GM18873 (cell line): ENCODE results near the gene ACAP2.
"Not testable (repeated sequence)": the region's sequence is repeated elsewhere in the genome, so short reads cannot be mapped to it uniquely, and the experiment has no call there.

Experiments
- ATAC-seq: cut with Tn5 transposase; IDR thresholded peaks from one replicate; pipeline ENCODE4 v1.9.1; 2021; ENCODE audit warnings: mild to moderate bottlenecking, moderate library complexity, moderate number of reproducible peaks; ENCODE audit not compliant: unreplicated experiment, low FRiP score

Gene ACAP2

DNA sequence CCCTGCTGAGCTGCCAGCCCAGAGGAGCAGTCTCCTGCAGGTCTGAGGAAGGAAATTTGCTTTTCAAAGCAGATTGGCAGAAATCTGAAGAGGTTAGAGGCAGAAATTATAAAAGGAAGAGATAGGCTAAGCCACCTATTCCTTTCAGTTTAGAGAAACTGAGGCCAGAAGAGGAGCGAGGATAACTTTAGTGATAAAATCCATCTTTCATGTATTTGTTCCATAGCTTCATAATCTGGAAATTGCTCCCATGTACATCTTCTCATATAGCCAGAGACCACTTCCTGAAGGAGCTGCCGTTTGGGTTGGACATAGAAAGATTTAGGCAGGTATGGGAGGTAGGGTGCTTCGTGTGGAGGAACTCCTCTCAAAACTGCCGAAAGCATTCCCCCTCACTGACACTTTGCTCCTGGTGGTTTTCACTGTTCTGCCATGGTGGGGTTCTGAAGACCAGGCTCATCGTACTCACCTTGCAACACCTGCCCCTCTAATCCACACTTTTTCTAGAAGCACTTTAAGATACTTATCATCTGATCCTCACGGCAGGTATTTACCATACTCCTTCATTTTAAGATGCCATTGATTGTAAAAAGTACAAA, 670 bp upstream of the ACAP2 start:
- no peak for ATAC-seq

DNA sequence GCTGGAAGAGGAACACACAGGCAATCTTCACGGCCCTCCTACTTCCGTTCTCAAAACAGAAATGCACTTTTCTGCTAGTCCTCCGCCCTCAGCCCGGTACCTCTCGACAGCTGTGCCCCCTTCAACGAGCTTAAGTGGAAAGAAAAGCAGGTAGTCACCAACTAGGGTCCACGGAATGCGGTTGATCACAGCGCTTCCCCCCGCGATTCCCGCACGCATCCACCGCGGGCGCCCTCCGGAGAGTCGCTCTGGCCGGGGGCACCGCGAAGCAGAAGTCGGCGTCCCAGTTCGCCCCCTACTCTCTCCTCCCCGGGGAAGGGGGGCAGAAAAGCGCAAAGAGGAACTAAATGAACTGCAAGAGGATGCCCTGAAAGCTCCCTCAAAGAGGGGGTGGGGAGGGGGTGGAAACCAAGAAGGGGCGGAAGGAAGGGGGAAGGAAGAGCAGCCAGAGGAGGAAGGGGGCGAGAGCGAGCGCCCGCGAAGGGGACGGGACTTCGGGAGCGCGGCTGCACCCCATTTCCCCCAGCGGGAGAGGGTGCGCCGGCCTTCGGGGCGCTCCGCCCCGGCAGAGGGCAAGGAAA, 738 bp downstream of the ACAP2 start:
- ATAC-seq: no peak

DNA sequence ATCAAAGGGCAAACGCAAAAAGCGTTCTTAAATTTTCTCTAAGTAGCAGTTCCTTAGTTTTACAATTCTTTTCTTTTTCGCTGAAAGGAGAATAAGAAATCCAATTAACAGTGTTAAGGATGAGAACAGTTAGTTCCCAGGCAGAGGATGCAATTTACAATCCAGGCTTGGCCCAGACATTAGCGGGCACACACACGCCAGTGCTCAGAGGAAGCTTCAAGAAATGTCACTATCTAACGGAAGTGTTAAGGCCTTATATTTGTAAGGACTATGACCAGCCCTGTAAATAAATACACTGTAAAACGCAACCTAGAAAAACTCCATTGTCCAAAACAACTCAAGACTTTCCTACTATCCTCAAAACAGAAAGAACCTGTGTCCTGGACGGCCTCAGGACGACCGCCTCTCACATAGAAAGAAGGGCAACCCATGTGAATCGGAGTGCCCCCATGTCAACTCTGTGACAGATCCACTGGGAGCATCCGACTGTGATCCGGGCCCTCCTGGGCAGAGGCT, 1.3 kb downstream of the ACAP2 start:
- no peak for ATAC-seq

DNA sequence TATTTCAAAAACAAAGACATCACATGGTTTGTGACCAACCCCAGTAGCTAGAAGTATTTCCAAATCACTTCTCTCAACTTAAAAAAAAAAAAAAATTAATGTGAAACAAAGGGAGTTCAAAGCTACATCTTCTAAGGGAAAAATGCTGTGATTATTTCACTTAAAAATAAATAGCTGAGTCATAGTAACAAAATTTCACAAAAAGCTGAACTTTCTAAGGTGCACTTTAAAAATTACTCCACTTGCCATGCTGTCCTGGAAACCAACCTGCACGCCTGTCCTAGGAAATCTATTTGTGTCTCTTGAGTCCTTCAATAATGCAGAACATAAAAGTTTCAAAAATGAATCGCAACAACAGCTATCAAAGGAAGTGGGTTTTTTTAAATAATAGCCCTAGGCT, 1.8 kb downstream of the ACAP2 start:
- no peak for ATAC-seq

DNA sequence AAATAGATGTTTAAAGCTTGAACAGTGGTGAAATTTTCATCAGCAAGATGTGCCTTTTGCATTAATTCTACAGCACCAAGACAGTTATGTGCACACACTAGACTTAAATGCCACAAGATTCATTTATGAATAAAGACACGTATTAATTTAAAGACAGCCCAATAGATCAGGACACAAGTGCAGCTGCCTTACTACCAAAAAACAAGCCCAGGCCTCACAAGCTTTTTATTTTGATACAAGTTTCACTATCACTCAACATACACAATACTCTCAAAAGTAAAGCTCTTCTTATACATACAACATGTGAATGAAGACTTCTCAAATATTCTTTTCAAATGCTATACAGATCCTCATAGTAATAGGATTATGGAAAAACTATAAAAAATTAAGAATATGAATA, 2.4 kb downstream of the ACAP2 start:
- ATAC-seq: no peak

DNA sequence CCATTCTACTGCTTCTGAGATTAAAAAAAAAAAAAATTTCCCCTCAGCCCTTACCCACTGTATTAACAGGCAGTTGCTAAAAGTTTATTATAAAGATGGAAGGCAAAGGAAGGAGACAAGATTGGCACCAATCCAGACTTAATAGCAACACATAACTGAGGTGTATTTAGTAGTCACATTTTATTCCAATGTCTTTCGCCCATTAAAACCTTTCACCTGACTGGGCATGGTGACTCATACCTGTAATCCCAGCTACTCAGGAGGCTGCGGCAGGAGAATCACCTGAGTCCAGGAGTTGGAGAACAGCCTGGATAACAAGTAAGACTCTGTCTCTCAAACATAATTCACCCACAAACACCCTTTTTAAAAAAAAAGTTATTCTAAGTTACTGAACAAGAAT, 4.4 kb downstream of the ACAP2 start:
- no peak for ATAC-seq

DNA sequence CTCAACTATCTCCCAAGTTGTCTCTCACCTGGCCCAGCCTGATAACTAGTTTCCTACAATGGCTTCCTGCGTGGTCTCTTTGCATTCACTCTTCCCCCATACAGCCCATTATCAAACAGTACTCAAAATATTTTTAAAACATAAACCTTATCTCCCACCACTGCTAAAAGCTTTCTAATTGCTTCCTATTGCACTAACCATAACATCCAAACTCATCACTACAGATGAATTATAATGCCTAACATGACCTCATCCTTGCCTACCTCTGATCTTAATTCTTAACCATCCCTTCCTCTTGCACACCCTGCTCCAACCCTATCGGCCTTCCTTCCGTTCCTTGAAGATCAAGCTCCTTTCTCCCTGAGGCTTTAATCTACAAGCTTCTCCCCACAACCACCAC, 17.0 kb downstream of the ACAP2 start:
- no peak for ATAC-seq

DNA sequence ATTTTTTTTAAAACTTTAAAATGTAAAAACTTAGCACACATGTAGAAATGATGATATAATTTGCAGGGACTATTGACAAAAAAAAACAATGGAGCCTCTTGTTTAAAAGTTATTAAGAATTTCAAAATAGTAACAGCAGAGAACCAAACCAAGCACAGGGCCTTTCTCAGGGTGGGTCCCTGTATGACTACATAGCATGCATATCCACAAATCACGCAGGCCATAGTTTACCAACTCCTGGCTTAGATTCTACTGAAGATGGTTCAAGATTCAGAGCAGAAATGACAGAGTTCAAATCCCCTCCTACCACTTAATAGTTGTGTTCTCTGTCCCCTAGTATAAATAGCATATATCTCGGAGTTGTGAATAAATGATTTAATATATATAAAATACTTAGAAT, 19.0 kb downstream of the ACAP2 start:
- ATAC-seq: no peak

DNA sequence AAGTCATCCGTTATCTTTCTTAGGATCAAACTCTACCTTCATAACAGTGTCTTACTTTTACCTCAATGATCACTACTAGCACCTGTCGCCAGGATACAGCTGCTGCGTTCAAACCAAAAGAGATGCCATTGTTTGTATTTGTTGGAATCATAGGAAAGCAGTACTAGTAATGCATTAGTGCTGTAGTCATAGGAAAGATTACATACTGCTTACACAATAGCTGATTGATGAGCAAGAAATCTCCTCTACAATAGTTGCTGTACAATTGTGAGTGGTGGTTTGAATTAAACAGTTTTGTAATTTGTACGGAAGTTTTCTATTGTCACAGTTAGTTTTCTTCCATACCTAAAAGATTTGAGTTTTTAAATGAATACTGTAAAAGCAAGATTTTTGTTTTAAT, 21.4 kb downstream of the ACAP2 start:
- no peak for ATAC-seq

DNA sequence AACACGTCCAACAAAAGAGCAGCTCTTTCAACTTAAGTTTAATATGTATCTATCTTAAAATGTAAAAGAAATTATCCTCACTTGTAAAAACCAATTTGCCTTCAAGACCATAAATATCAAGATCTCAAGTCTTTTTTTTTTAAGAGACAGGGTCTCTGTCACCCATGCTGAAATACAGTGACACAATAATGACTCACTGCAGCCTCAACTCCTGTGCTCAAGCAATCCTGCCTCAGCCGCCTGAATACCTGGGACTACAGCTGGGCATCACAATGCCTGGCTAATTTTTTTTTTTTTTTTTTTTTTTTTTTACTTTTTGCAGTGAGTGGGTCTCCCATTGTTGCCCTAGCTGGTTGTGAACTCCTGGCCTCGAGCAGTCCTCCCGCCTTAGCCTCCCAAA, 26.0 kb downstream of the ACAP2 start:
- ATAC-seq: no peak

DNA sequence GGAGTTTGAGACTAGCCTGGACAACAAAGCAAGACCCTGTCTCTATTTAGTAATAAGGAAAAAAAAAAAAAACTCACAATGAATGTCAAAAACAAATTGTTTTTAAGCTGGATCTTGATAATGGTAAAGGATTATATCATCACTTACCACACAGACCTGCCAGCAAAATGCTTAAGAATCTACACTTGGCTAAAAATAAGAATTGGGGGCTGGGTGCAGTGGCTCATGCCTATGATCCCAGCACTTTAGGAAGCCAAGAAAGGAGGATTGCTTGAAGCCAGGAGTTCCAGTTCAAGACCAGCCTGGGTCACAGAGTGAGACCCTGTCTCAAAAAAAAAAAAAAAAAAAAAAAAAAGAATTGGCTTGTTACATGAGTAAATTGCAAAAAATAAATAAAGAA, 31.0 kb downstream of the ACAP2 start:
- no peak for ATAC-seq

DNA sequence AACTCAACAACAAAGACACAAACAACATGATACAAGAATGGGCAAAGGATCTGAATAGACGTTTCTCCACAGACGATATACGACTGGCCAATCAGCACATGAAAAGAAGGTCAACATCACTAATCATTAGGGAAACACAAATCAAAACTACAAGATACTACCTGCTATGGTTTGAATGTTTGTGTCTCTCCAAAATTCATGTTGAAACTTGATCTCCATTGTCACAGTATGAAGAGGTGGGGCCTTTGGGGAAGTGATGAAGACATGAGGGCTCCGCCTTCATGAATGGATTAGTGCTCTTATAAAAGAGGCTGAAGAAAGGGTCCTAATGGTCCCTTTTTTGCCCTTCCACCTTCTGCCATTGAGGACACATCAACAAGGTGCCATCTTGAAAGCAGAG, 32.3 kb downstream of the ACAP2 start:
- no peak for ATAC-seq

DNA sequence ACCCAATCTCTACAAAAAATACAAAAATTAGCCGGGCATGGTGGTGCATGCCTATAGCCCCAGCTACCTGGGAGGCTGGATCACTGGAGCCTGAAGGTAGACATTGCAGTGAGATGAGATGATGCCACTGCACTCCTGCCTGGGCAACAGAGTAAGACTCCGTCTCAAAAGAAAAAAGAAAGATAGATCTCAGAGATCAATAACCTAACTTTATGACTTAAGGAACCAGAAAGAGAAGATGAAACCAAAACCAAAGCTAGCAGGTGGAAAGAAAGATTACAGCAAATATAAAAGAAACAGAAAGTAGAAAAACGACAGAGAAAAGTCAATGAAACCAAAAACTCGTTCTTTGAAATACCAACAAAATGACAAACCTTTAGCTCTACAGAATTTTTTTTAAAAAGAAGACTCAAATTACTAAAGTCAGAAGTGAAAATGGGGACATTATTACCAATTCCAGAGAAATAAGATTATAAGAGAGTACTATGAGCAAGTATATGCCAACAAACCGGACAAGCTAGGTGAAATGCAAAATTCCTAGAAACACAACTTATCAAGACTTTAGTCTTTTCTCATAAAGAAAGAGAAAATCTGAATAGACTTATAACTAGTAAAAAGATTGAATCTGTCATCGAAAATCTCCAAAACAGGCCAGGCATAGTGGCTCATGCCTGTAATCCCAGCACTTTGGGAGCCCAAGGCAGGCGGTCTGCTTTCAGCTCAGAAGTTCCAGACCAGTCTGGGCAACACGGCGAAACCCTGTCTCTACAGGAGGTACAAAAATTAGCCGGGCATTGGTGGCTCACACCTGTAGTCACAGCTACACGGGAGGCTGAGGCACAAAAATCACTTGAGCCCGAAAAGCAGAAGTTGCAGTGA, 35.0 kb downstream of the ACAP2 start:
- no peak for ATAC-seq

DNA sequence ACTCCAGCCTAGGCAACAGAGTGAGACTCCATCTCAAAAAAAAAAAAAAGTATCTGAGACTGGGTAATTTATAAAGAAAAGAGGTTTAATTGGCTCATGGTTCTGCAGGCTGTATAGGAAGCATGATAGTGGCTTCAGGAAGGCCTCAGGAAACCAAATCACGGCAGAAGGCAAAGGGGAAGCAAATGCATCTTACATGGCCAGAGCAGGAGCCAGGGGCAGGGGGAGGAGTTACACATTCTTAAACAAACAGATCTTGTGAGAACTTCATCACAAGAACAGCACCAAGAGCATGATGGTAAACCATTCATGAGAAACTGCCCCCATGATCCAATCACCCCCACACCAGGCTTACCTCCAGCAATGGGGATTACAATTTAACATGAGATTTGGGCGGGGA, 37.2 kb downstream of the ACAP2 start:
- ATAC-seq: no peak

DNA sequence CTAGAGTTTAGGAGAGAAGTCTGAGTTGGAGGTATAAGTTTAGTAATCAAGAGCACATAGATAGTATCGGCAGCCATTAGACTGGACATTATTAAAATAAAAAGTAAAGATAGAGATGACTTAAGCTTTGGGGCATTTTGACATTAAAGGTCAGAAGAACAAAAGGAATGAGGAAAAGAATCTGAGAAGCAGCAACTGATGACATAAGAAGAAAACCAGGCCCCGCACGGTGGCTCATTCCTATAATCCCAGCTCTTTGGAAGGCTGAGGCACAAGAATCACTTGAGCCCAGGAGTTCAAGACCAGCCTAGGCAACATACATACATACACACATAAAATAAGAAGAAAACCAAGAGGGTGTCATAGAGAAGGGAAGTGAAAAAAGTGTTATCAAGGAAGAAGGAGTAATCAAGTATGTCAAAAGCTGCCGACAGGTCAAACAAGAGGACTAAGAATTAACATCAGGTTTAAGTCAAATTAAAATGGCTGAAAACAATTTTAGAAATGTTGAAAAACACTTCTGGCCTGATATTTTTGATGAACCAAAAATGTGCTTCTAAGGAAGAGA, 38.9 kb downstream of the ACAP2 start:
- no peak for ATAC-seq

DNA sequence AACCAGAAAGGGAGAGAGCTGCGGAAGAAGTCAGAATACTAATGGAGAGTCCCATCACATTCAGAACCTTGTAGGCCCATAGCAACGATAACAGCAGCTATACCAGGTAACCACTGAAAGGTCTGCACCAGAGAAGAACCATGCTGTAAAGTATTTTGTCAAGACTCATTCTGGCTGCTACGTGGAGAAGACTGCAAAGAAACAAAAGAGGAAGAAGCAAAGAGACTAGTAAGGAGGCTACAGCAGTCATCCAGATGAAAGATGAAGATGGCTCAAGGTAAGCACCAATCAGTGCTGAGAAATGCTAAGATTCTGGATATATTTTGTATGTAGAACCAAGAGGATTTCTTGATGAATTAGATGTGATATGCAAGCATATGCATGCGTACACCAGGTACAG, 39.6 kb downstream of the ACAP2 start:
- no peak for ATAC-seq

DNA sequence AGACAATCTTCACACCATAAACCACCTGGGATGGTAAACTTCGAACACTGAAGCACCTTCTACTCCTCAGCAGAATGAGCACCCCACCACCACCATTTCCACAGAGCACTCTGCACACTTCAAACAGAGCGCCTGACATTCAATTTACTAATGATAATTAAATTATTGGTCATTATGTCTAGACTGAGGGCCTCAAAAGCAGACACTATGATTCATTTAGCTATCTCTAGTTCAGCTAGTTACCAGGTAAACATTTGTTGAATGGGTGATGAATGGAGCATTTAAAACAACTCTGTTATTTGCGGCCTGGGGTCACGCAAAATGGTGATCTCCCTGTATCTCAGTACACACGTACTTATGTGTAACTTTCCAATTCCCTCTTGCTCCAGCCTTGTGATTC, 40.9 kb downstream of the ACAP2 start:
- no peak for ATAC-seq

DNA sequence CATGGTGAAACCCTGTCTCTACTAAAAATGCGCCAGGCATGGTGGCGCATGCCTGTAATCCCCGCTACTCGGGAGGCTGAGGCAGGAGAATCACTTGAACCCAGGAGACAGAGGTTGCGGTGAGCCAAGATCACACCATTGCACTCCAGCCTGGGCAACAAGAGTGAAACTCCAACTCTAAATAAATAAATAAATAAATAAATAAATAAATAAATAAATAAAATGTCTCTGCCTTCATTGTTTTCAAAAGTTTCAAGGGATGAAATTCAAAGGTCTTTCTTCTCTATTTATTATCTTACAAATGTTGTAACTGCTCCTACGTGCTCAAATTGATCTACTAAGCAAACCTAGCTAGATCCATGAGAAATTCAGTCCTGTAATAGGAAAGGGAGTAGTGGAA, 44.4 kb downstream of the ACAP2 start:
- not testable (repeated sequence) for ATAC-seq

DNA sequence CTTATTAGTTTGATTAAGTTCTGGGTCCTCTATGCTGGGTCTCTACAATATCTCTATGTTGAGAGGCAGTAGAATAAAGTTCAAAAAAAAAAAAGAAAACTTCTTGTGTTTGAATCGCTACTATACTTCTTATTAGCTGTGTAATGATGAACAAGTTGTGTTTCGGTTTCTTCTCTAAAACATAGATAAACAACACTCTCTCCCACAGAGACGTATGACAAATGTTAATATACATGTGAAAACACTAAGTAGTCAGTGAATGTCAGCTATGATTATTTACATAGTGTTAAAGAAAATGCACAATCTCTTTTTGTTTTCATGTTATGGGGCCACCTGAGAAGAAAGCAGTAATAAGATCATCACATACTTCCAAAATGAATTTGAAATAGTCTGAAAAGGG, 45.3 kb downstream of the ACAP2 start:
- ATAC-seq: no peak

DNA sequence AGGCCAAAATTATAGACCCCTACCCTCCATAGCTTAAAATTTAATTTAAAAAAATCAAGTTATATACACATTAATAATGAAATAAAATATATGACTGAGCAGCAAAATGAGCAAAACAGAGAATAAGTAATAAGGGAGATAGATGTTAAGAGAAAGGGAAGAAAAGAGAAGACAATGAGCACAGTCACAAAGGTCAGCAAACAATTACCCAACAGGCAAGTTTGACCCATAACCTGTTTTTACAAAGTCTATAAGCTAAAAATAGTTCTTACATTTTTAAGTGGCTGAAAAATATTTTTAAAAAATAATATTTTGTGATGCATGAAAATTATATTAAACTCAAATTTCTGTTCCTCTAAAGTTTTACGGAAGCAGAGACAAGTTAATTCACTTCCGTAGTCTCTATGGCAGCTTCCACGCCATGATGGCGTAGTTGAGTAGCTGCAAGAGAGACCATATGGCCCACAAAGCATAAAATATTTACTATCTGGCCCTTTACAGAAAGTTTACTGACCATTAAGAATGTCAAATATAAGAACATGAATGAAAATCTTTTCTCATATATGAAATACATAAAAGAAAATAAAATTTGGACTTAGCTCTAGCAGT, 47.5 kb downstream of the ACAP2 start:
- ATAC-seq: no peak

DNA sequence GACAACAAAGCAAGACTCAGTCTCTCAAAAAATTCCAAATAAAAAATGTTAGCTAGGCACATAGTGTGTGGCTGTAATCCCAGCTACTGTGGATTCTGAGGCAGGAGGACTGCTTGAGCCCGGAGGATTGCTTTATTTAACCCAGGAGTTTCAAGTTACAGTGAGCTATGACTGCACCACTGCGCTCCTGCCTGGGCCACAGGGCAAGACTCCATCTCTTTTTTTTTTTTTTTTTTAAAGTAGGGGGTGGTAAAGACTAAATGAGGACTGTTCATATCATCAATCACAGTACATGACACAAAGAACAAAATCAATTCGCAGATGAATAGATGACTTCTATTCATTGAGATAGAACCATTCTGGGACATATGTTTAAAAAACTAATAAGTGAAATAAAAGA, 48.1 kb downstream of the ACAP2 start:
- ATAC-seq: no peak
